Keratinocyte (primary cell): ENCODE results near the gene RIPK3. TPM values are rescaled to one million over a fixed set of nuclear protein-coding genes. Genes with fewer than 3 reads are reported as not detected.

Source experiments
- DNase-seq: peaks from one replicate; pipeline ENCODE4 v3.0.0-alpha.2; 2011; ENCODE audit warnings: low read depth, missing footprints, low spot score
- FAIRE-seq: peaks from 2 replicates; lab custom pipeline; 2011; peaks lifted over from hg19 to GRCh38; lab: Jason Lieb, UNC
- H2AFZ ChIP-seq: 2 replicates; pipeline ENCODE4 v1.6.0; 2012; ENCODE audit warnings: low read length, control low read depth, inconsistent platforms; ENCODE audit not compliant: control insufficient read depth
- H3K27ac ChIP-seq: 2 replicates; pipeline ENCODE4 v1.5.1; 2011; ENCODE audit warnings: low read length; ENCODE audit not compliant: control insufficient read depth, insufficient read depth
- H3K27me3 ChIP-seq: 3 replicates; pipeline ENCODE4 v1.6.0; 2011; ENCODE audit warnings: low read length; ENCODE audit not compliant: control insufficient read depth, insufficient read depth; ENCODE audit errors: extremely low read depth
- H3K36me3 ChIP-seq, 2 experiments: 2 replicates in 1 of 2; 3 replicates in 1 of 2; pipeline ENCODE4 v1.5.1; 2011; ENCODE audit warnings: low read length in 2 of 2, mild to moderate bottlenecking in 1 of 2; ENCODE audit not compliant: control insufficient read depth in 2 of 2, insufficient read depth in 2 of 2; ENCODE audit errors: extremely low read depth in 1 of 2
- H3K4me1 ChIP-seq: 3 replicates; pipeline ENCODE4 v1.5.1; 2011; ENCODE audit warnings: low read length; ENCODE audit not compliant: control insufficient read depth, insufficient read depth; ENCODE audit errors: extremely low read depth
- H3K4me2 ChIP-seq: 3 replicates; pipeline ENCODE4 v1.6.0; 2011; ENCODE audit warnings: low read depth, low read length; ENCODE audit not compliant: control insufficient read depth, insufficient read depth; ENCODE audit errors: extremely low read depth
- H3K4me3 ChIP-seq, 3 experiments: fragments of 200-600 bp in 1 of 3; sonication (generic) in 1 of 3; 2 replicates in 2 of 3; 3 replicates in 1 of 3; pipeline ENCODE4 v1.5.1; 2011 to 2016; ENCODE audit warnings: low read length in 3 of 3, mild to moderate bottlenecking in 3 of 3, control low read depth in 2 of 3, inconsistent platforms in 1 of 3, low read depth in 1 of 3, mixed read lengths in 1 of 3, mixed run types in 1 of 3, moderate library complexity in 1 of 3; ENCODE audit not compliant: control insufficient read depth in 2 of 3, insufficient read depth in 2 of 3; ENCODE audit errors: extremely low read depth in 1 of 3
- H3K79me2 ChIP-seq: 2 replicates; pipeline ENCODE4 v1.6.0; 2012; ENCODE audit warnings: low read length; ENCODE audit not compliant: control insufficient read depth, insufficient read depth
- H3K9ac ChIP-seq: 3 replicates; pipeline ENCODE4 v1.6.0; 2011; ENCODE audit warnings: low read length; ENCODE audit not compliant: control insufficient read depth, insufficient read depth; ENCODE audit errors: extremely low read depth
- H3K9me1 ChIP-seq: 3 replicates; pipeline ENCODE4 v1.6.0; 2011; ENCODE audit warnings: low read length; ENCODE audit not compliant: control insufficient read depth, insufficient read depth; ENCODE audit errors: extremely low read depth
- H3K9me3 ChIP-seq: 2 replicates; pipeline ENCODE4 v1.5.1; 2012; ENCODE audit warnings: low read depth, low read length; ENCODE audit not compliant: control insufficient read depth
- H4K20me1 ChIP-seq: 3 replicates; pipeline ENCODE4 v1.6.0; 2011; ENCODE audit warnings: low read length; ENCODE audit not compliant: control insufficient read depth, insufficient read depth; ENCODE audit errors: extremely low read depth
- CTCF ChIP-seq, 3 experiments: IDR thresholded peaks in 1 of 3; conservative IDR thresholded peaks in 1 of 3; optimal IDR thresholded peaks in 1 of 3; 2 replicates in 2 of 3; 3 replicates in 1 of 3; pipeline versions ENCODE3 to v1.5.1; 2011; ENCODE audit warnings: low read length in 3 of 3, mild to moderate bottlenecking in 3 of 3, moderate library complexity in 2 of 3, control low read depth in 1 of 3, inconsistent platforms in 1 of 3; ENCODE audit not compliant: insufficient read depth in 2 of 3; ENCODE audit errors: extremely low read depth in 1 of 3
- EZH2 ChIP-seq: IDR thresholded peaks from one replicate; pipeline ENCODE4 v1.6.1; 2012; ENCODE audit warnings: inconsistent platforms, mild to moderate bottlenecking, low read length, moderate library complexity
- dilution Hi-C: fragments of 300-500 bp; cut with MboI; formaldehyde crosslinking; loops from one replicate; pipeline ENCODE4 v1.7.0; 2020; ENCODE audit warnings: low sequenced_read_pairs; ENCODE audit not compliant: extremely low pct_ligation_motif_present
- polyA plus RNA-seq, 5 experiments: library from polyadenylated mRNA; depleted of rRNA in 3 of 5; stranded (reverse) in 3 of 5; stranded (forward) in 1 of 5; unstranded in 1 of 5; fragments of >200 nt; gene quantifications; 1 replicate in 1 of 5; 2 replicates in 3 of 5; 3 replicates in 1 of 5; pipeline versions ENCODE4 v1.2.1 to v1.2.3, GENCODE V29; 2011 to 2012; ENCODE audit warnings: missing spikeins in 2 of 5, low read depth in 1 of 5, low replicate concordance in 1 of 5

The RIPK3 gene
- polyA plus RNA-seq, 1 donor (not counting 4 experiments of a cell fraction or from before 2014, with no cell fraction given), result 8.0 TPM

GRCh38 chr14:24379907-24380730 lies 40.3 kb upstream of the RIPK3 start:
- no peak overlapping the region for H2AFZ ChIP-seq
- no peak overlapping the region for H3K27ac ChIP-seq
- no peak overlapping the region for H3K9ac ChIP-seq
- DNase-seq (no peak), FAIRE-seq (no peak)
- no peaks in the 10 kb centered on the region for H3K36me3 ChIP-seq
- no peak overlapping the region for H3K4me2 ChIP-seq
- TF ChIP-seq EZH2 (no peak), CTCF (optimal IDR thresholded peaks at IDR 0.05 in 1 of 3, IDR thresholded peaks at IDR 0.05 in 1 of 3, conservative IDR thresholded peaks at IDR 0.05 in 1 of 3; ENCODE audit: extremely low read depth in 1 of 3, insufficient read depth in 2 of 3, low read length in 3 of 3) (no peak)
- H3K4me3 ChIP-seq, result no peak overlapping the region
- H3K4me1 ChIP-seq, result peaks cover 11% of the 10 kb centered on the region
- no peaks in the 10 kb centered on the region for H4K20me1 ChIP-seq
- no peaks in the 10 kb centered on the region for H3K9me1 ChIP-seq
- H3K27me3 ChIP-seq, result no peaks in the 10 kb centered on the region
- H3K9me3 ChIP-seq, result no peaks in the 10 kb centered on the region
- no peaks in the 10 kb centered on the region for H3K79me2 ChIP-seq
- dilution Hi-C loops, result no loop called here

GRCh38 chr14:24378981-24379906 lies 39.5 kb upstream of the RIPK3 start:
- H3K4me1 ChIP-seq, result peaks cover 11% of the 10 kb centered on the region
- H3K9me1 ChIP-seq, result no peaks in the 10 kb centered on the region
- no peak overlapping the region for H3K4me3 ChIP-seq
- no peak overlapping the region for H3K4me2 ChIP-seq
- TF ChIP-seq CTCF (optimal IDR thresholded peaks at IDR 0.05 in 1 of 3, IDR thresholded peaks at IDR 0.05 in 1 of 3, conservative IDR thresholded peaks at IDR 0.05 in 1 of 3; ENCODE audit: extremely low read depth in 1 of 3, insufficient read depth in 2 of 3, low read length in 3 of 3), result no peak
- no peak for TF ChIP-seq EZH2
- no peaks in the 10 kb centered on the region for H3K36me3 ChIP-seq
- H3K79me2 ChIP-seq, result no peaks in the 10 kb centered on the region
- H3K27ac ChIP-seq, result no peak overlapping the region
- H2AFZ ChIP-seq, result no peak overlapping the region
- no peak for FAIRE-seq
- no peaks in the 10 kb centered on the region for H3K9me3 ChIP-seq
- DNase-seq, result no peak
- H3K27me3 ChIP-seq, result no peaks in the 10 kb centered on the region
- H4K20me1 ChIP-seq, result no peaks in the 10 kb centered on the region
- peak overlapping the region; percentile 0 for H3K9ac ChIP-seq
- dilution Hi-C loops, result no loop called here
